HG02840 (cell line): ENCODE data around the gene PSMD3.
A peak's percentile ranks its signal among the peaks of the same experiment; 100 is the strongest.
"Not testable (repeated sequence)": the region's sequence is repeated elsewhere in the genome, so short reads cannot be mapped to it uniquely, and the experiment has no call there.

ENCODE experiments used
- ATAC-seq: cut with Tn5 transposase; IDR thresholded peaks from one replicate; pipeline ENCODE4 v1.9.1; 2021; ENCODE audit warnings: mild to moderate bottlenecking, moderate library complexity, moderate number of reproducible peaks; ENCODE audit not compliant: unreplicated experiment, low FRiP score

The PSMD3 gene

DNA sequence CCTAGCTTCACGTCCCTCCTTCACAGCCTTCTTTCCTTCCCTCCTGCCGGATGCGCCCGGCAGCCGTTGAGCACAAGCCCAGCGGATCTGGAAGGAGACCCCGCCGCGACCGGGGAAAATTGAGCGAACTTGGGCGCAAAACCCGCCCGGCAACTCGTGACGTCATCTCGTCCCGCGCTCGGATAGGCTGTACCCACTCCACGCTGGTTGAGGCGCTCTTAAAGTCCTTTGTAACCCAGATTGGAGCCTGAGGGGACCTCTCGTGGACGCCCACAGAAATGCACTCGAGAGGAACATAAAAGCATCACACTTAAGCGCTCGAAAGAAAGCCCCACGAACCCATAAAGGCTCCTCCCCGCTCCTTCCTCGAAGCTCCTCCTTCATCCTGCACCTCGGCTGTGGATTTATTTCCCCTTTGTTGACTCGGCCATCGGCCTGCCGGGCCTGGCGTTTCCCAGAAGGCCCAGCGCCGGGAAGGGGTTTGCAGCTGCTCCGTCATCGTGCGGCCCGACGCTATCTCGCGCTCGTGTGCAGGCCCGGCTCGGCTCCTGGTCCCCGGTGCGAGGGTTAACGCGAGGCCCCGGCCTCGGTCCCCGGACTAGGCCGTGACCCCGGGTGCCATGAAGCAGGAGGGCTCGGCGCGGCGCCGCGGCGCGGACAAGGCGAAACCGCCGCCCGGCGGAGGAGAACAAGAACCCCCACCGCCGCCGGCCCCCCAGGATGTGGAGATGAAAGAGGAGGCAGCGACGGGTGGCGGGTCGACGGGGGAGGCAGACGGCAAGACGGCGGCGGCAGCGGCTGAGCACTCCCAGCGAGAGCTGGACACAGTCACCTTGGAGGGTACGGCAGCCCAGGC, at the start of gene PSMD3:
PSMD3 (plus strand) TSS at position 457 of the 856 bp plus-strand sequence; CDS start at position 621, 164 bp downstream.
- ATAC-seq, result peak; percentile 89

DNA sequence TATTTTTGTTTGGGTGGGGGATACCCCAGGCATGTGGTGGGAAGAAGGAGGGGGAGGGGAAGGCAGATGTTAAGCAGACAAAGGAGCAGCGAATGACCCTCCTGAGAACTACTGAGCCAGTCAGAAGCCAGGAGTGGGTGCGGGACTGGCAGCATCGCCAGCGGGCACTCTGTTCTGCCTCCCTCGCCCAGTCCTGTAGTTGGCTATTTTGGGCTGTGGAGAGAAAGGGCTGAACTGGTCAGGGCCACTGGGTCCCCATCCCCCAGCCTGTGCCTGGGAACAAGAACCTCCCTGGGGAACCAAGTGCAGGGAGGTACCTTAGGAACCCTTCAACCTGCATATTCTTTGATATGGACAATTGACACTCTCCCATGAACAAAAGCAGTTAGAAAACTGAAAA, 46.7 kb upstream of the PSMD3 start:
- no peak for ATAC-seq

GRCh38 chr17:39934324-39934723, 46.3 kb upstream of the PSMD3 start:
- ATAC-seq, result no peak

DNA sequence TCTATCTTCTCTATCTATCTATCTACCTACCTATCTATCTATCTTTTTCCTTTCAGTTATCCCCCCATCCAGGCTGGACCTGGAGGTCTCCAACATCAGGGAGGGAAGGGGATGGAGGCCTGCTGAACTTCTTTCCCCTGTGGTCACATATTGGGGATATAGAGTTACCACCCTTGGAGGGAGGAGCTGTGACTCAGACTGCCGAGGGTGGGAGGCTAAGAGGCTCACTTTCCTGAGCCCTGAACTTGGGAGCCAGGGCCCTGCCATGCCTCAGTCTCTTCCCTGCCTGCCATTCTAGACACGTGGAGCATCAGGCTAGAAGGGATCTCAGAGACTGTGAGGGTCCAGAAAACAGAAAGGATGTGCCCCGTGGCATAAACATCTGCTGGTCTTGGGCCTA, 44.7 kb upstream of the PSMD3 start:
- ATAC-seq, result no peak

GRCh38 chr17:39937447-39937846, 43.2 kb upstream of the PSMD3 start:
- no peak for ATAC-seq

DNA sequence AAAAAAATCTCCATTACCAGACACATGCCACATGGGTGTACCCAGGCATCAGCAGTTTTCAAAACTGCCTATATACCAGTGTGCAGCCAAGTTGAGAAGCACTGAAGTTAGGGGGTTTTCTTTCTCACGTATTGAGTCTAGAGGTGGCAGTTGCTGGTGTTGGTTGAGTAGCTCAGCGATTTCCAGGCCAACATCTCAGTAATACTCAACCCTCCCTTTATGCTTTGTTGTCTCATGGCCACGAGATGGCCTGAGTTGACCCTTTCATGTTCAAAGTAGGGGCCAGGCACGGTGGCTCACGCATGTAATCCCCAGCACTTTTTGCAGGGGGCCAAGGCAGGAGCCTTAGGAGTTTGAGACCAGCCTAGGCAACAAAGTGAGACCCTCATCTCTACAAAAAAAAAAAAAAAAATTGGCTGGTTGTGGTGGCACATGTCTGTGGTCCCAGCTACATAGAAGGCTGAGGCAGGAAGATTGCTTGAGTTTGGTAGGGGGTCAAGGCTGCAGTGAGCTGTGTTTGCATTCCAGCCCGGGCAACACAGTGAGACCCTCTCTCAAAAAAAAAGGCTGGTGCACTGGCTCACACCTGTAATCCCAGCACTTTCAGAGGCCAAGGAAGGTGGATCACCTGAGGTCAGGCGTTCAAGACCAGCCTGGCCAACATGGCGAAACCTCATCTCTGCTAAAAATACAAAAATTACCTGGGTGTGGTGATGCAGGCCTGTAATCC, 42.3 kb upstream of the PSMD3 start:
- no peak for ATAC-seq

DNA sequence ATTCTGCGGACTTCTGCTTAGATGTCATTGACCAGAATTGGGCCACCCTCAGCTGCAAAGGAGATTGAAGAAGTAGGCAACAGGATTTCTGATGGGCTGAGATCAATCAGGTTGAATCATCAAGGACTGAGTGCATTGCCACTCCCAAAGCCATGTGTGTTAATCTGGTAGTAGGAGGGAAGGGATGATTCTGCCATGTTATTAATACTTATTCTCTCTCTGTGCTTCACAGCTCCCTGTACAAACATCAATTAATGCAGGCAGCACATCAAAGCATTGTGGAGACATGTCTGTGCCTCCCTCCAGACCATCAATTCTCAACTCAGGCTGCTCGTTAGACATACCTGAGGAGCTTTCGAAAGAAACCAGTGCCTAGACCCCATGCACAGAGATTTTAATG, 41.5 kb upstream of the PSMD3 start:
- no peak for ATAC-seq

GRCh38 chr17:39939588-39940419, 40.8 kb upstream of the PSMD3 start:
- no peak for ATAC-seq

DNA sequence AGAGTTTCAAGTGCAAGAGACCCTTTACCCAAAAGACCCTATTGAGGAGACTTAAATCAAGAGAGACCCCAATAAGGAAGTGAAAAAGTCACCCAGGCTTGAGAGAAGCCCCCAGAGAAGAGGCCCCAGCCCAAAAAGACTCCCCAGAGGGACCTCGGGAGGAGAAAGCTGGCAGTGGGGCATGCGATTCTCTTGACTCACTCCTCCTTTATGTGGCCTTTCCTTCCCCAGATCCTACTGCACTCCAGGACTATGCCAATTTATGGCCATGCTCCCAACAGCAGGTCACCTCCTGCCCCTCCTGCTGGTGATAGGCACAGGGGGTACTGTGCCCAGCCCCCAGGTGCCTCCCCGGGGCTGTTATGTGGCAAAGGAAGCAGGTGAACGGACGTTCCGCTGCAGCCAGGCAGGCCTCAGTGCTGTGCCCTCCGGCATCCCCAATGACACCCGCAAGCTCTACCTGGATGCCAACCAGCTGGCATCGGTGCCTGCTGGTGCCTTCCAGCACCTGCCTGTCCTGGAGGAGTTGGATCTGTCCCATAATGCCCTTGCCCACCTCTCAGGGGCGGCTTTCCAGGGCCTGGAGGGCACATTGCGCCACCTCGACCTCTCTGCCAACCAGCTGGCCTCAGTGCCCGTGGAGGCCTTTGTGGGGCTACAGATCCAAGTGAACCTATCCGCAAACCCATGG, 36.8 kb upstream of the PSMD3 start:
- no peak for ATAC-seq

- ATAC-seq, result no peak
These were observed 36.3 kb upstream of the PSMD3 start for GRCh38 chr17:39944393-39944711.

DNA sequence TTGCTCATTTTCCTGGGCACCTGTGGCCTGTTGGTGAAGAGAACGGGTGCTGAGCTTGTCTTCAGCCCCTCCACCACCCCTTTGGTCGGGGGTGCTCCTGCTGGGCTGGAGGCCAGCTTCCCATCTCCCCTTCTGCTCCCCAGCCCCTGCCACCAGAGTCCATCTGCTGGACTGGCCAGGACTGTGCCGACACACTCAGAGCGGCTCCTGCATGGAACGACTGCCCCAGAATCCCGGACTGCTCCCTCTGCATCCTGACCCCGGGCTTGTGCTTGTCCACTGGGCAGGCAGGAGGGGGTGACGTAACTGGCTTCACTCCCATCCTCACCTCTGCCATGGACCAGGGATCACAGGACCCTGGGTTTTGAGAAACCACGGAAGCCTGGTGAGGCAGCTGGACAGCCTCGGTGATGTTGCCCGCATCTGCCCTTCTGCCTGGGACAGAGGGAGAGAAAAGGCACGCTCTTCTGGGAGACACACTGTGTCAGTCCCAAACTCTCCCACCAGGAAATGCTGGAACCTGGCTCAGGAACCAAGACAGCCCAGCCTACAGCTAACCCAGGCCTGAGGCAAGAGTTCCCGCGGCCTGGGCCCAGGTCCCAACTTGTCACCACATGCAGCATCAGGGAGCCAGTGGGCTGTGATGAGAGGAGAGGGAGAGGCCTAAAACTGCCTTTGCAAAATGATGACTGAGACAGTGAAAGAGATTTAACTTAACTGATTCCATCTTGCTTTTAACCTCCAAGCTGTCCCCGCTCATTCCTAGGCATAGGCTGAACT, 33.9 kb upstream of the PSMD3 start:
- ATAC-seq, result no peak

GRCh38 chr17:39948489-39948828, 32.1 kb upstream of the PSMD3 start:
- not testable (repeated sequence) for ATAC-seq

DNA sequence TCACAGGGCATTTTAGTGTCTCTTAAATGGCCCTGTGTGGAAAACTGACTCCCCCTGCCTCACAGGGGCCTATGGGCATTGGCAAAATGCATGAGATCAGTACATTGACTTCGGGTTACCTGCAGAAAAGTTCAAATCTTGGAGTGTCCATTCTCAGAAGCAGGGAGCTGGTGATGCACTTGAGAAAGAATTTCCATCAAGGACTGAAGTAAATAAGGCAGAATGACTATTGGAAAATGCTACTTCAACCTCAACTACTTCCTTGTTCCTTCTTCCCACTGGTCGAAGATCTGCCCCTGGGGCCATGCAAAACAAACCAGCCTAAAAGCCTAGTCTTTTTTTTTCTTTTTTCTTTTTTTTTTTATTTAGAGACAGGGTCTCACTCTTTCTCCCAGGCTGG, 31.6 kb upstream of the PSMD3 start:
- no peak for ATAC-seq

- ATAC-seq, result no peak
These were observed 29.7 kb upstream of the PSMD3 start for GRCh38 chr17:39950871-39951348.

- ATAC-seq, result peak; percentile 7
These were observed 28.5 kb upstream of the PSMD3 start for GRCh38 chr17:39951924-39952679.

GRCh38 chr17:39952680-39953470, 27.7 kb upstream of the PSMD3 start:
- peak; percentile 63 for ATAC-seq

DNA sequence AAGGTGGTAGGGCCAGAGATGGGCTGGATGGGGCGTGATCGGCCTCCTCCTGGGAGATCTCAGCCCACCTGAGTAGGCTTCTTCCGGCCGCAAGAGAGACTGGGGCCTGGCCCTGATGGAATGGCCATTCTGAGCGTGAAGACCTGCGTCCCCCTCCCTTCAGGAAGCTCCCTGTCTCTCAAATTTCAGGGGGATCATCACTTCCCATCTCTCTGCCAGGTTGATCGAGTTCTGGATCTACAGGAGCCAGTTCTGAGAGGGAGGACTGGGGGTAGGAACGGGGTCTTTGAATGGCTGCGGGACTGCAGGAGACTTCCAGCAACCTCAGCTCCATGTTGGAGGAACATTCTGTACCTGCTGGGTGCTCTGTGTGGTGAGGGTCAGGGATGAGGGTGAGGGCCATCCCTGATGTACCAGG, 27.1 kb upstream of the PSMD3 start:
- ATAC-seq, result no peak

DNA sequence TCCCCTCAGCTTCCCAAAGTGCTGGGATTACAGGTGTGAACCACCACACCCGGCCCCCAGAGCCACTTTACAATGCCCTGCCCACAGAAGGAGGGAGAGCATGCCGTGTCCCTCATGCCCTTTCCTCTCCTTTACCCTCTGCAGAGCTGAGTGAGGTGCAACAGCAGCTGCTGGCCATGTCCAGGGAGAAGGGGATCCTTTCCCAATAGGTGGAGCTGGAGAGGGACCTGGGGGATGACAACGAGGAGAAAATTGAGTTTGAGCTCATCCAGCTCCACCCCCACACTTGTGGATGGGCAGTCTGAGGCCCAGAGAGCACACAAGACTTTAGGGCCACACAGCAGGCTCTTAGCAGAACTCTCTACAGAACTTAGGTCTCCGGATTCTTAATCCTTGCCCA, 25.7 kb upstream of the PSMD3 start:
- no peak for ATAC-seq
